ENCODE measurements around the gene MYF6.

DNA sequence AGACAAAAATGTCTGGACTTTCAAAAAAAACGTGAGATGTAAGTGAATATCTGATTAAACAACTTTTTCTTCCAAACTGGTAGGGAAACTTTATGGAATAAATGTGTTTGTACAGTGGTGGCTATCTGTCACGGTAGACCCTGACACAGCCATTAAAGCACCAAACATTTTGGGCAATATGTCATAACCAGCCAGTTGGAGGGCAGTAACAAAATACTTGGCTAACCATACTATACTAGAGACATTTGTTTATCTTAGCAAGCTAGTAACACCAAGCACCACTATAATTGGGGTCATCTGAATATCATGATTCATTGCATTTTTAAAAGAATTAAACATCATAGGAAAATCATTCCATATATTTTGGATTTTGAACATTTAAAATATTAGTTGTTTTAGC is 6.0 kb upstream of the MYF6 start:
- TF ChIP-seq, protein P1, sequence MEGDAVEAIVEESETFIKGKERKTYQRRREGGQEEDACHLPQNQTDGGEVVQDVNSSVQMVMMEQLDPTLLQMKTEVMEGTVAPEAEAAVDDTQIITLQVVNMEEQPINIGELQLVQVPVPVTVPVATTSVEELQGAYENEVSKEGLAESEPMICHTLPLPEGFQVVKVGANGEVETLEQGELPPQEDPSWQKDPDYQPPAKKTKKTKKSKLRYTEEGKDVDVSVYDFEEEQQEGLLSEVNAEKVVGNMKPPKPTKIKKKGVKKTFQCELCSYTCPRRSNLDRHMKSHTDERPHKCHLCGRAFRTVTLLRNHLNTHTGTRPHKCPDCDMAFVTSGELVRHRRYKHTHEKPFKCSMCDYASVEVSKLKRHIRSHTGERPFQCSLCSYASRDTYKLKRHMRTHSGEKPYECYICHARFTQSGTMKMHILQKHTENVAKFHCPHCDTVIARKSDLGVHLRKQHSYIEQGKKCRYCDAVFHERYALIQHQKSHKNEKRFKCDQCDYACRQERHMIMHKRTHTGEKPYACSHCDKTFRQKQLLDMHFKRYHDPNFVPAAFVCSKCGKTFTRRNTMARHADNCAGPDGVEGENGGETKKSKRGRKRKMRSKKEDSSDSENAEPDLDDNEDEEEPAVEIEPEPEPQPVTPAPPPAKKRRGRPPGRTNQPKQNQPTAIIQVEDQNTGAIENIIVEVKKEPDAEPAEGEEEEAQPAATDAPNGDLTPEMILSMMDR (IDR thresholded peaks at IDR 0.05; ENCODE audit: insufficient read depth, low read length): no peak
- TF ChIP-seq, protein P2, sequence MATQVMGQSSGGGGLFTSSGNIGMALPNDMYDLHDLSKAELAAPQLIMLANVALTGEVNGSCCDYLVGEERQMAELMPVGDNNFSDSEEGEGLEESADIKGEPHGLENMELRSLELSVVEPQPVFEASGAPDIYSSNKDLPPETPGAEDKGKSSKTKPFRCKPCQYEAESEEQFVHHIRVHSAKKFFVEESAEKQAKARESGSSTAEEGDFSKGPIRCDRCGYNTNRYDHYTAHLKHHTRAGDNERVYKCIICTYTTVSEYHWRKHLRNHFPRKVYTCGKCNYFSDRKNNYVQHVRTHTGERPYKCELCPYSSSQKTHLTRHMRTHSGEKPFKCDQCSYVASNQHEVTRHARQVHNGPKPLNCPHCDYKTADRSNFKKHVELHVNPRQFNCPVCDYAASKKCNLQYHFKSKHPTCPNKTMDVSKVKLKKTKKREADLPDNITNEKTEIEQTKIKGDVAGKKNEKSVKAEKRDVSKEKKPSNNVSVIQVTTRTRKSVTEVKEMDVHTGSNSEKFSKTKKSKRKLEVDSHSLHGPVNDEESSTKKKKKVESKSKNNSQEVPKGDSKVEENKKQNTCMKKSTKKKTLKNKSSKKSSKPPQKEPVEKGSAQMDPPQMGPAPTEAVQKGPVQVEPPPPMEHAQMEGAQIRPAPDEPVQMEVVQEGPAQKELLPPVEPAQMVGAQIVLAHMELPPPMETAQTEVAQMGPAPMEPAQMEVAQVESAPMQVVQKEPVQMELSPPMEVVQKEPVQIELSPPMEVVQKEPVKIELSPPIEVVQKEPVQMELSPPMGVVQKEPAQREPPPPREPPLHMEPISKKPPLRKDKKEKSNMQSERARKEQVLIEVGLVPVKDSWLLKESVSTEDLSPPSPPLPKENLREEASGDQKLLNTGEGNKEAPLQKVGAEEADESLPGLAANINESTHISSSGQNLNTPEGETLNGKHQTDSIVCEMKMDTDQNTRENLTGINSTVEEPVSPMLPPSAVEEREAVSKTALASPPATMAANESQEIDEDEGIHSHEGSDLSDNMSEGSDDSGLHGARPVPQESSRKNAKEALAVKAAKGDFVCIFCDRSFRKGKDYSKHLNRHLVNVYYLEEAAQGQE (IDR thresholded peaks at IDR 0.05; ENCODE audit: insufficient replicate concordance, low read depth): no peak

All from HL-60 (cell line).